ENCODE measurements around the gene SNX10. TPM values are rescaled to one million over a fixed set of nuclear protein-coding genes. Genes with fewer than 3 reads are reported as not detected.

The SNX10 gene
- polyA plus RNA-seq, 3 donors: 68.0 to 250 (median 219) TPM

- no peak overlapping the region for H3K4me3 Mint-ChIP-seq
- H2AFZ ChIP-seq (ENCODE audit: insufficient read depth, low read depth, low read length, poor library complexity, severe bottlenecking): no peak overlapping the region
- H3K27me3 ChIP-seq (ENCODE audit: control insufficient read depth in 2 of 2, insufficient read depth in 2 of 2, low read length in 2 of 2): peaks cover 4 to 10% of the 10 kb centered on the region in 2 donors
- no peaks in the 10 kb centered on the region for H3K9me3 ChIP-seq (replicated peaks in 1 of 2; ENCODE audit: control insufficient read depth in 1 of 2, insufficient read depth in 1 of 2, low read length in 2 of 2)
- intact Hi-C loops (cut with micrococcal nuclease): loop anchor here in 1 of 2 donors (10.0 kb wide), 1 partner anchor 277 kb away; no protein-coding TSS in a partner anchor
- H3K4me3 ChIP-seq (replicated peaks in 1 of 3; ENCODE audit: low read depth in 2 of 3, low read length in 3 of 3): no peak overlapping the region
- H4K20me1 ChIP-seq (ENCODE audit: insufficient read depth, low read length): no peaks in the 10 kb centered on the region
- H3K27ac ChIP-seq (ENCODE audit: low read depth in 1 of 2, low read length in 2 of 2): no peak overlapping the region
- 100% methylated on average over 1 of the region's 2 CpGs for WGBS (ENCODE audit: insufficient coverage)
- no peak overlapping the region for H3K4me2 ChIP-seq (replicated peaks; ENCODE audit: extremely low read depth, low read length, poor library complexity, severe bottlenecking)
- no peak overlapping the region for H3K9ac ChIP-seq (ENCODE audit: insufficient read depth, low read length, poor library complexity, severe bottlenecking)
- TF ChIP-seq, protein P1, sequence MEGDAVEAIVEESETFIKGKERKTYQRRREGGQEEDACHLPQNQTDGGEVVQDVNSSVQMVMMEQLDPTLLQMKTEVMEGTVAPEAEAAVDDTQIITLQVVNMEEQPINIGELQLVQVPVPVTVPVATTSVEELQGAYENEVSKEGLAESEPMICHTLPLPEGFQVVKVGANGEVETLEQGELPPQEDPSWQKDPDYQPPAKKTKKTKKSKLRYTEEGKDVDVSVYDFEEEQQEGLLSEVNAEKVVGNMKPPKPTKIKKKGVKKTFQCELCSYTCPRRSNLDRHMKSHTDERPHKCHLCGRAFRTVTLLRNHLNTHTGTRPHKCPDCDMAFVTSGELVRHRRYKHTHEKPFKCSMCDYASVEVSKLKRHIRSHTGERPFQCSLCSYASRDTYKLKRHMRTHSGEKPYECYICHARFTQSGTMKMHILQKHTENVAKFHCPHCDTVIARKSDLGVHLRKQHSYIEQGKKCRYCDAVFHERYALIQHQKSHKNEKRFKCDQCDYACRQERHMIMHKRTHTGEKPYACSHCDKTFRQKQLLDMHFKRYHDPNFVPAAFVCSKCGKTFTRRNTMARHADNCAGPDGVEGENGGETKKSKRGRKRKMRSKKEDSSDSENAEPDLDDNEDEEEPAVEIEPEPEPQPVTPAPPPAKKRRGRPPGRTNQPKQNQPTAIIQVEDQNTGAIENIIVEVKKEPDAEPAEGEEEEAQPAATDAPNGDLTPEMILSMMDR (IDR thresholded peaks at IDR 0.05): no peak
- no peak overlapping the region for H3K27ac Mint-ChIP-seq
- peaks cover 0 to 9% of the 10 kb centered on the region in 2 donors for H3K36me3 Mint-ChIP-seq
- peaks cover 13 to 25% (median 18%) of the 10 kb centered on the region in 3 donors for H3K27me3 Mint-ChIP-seq (ENCODE audit: low read depth in 3 of 3)
- H3K4me1 Mint-ChIP-seq: peaks cover 10% of the 10 kb centered on the region
- no peaks in the 10 kb centered on the region for H3K79me2 ChIP-seq (ENCODE audit: insufficient read depth, low read length)
- no peak for DNase-seq
- no peaks in the 10 kb centered on the region for H3K9me3 Mint-ChIP-seq
- no peaks in the 10 kb centered on the region for H3K36me3 ChIP-seq (replicated peaks in 1 of 2; ENCODE audit: control insufficient read depth in 1 of 2, insufficient read depth in 2 of 2, low read length in 2 of 2)
- H3K4me1 ChIP-seq (ENCODE audit: control insufficient read depth in 1 of 2, insufficient read depth in 2 of 2, low read length in 2 of 2): peaks cover 9 to 11% of the 10 kb centered on the region in 2 donors
These were observed 96.1 kb downstream of the SNX10 start for GRCh38 chr7:26387731-26388130.

DNA sequence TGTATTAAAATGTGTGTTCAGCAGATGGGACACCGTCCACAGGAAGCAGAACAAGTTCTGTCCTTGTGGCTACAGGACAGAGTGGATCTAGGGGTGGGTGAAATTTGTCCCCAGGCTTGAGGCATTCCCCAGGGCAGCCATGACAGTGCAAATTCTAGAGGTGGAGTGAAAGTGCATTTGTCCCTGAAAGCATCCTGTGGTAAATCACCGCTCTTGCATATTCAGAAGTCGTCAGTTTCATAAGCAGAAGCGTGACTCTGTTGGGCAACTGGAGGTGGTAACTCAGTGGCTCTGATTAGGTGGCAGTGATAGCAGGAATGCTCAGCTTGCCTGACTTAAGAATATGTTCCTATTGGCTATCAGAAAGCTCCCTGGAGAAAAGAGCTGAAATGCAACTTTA is 96.6 kb downstream of the SNX10 start:
- Mint-ChIP-seq H3K4me3 (peak overlapping the region in 1 of 2 donors; percentile 48), H3K9me3 (no peaks in the 10 kb centered on the region), H3K27ac (peak overlapping the region in 1 of 7 donors; percentile 11), H3K4me1 (peaks cover 10% of the 10 kb centered on the region), H3K36me3 (peaks cover 0 to 9% of the 10 kb centered on the region in 2 donors), H3K27me3 (ENCODE audit: low read depth in 3 of 3) (peaks cover 13 to 22% (median 18%) of the 10 kb centered on the region in 3 donors)
- Histone ChIP-seq H2AFZ (ENCODE audit: insufficient read depth, low read depth, low read length, poor library complexity, severe bottlenecking) (no peak overlapping the region), H3K9ac (ENCODE audit: insufficient read depth, low read length, poor library complexity, severe bottlenecking) (no peak overlapping the region), H3K27ac (ENCODE audit: low read depth in 1 of 2, low read length in 2 of 2) (no peak overlapping the region), H3K27me3 (ENCODE audit: control insufficient read depth in 2 of 2, insufficient read depth in 2 of 2, low read length in 2 of 2) (peaks cover 4 to 10% of the 10 kb centered on the region in 2 donors), H3K4me1 (ENCODE audit: control insufficient read depth in 1 of 2, insufficient read depth in 2 of 2, low read length in 2 of 2) (peaks cover 9 to 11% of the 10 kb centered on the region in 2 donors), H3K9me3 (replicated peaks in 1 of 2; ENCODE audit: control insufficient read depth in 1 of 2, insufficient read depth in 1 of 2, low read length in 2 of 2) (no peaks in the 10 kb centered on the region), H3K4me2 (replicated peaks; ENCODE audit: extremely low read depth, low read length, poor library complexity, severe bottlenecking) (no peak overlapping the region), H3K36me3 (replicated peaks in 1 of 2; ENCODE audit: control insufficient read depth in 1 of 2, insufficient read depth in 2 of 2, low read length in 2 of 2) (no peaks in the 10 kb centered on the region), H4K20me1 (ENCODE audit: insufficient read depth, low read length) (no peaks in the 10 kb centered on the region), H3K79me2 (ENCODE audit: insufficient read depth, low read length) (no peaks in the 10 kb centered on the region), H3K4me3 (replicated peaks in 1 of 3; ENCODE audit: low read depth in 2 of 3, low read length in 3 of 3) (no peak overlapping the region)
- intact Hi-C loops (cut with micrococcal nuclease): loop anchor here in 1 of 2 donors (10.0 kb wide), 1 partner anchor 277 kb away; no protein-coding TSS in a partner anchor
- WGBS (ENCODE audit: insufficient coverage): 4% methylated on average over 4 of the region's 4 CpGs
- DNase-seq: peak; percentile 51 to 82 (median 53)
- TF ChIP-seq, protein P1 (IDR thresholded peaks at IDR 0.05): no peak
